Activated CD8-positive, alpha-beta memory T cell treated with anti-CD3 and anti-CD28 coated beads, Interleukin-2, amount 50 U/mL, for 4 hours (primary cell): ENCODE data around the gene GSN.

ENCODE experiments used
- DNase-seq: peaks from one replicate; pipeline ENCODE4 v3.0.0-alpha.2; 2020

The GSN gene

DNA sequence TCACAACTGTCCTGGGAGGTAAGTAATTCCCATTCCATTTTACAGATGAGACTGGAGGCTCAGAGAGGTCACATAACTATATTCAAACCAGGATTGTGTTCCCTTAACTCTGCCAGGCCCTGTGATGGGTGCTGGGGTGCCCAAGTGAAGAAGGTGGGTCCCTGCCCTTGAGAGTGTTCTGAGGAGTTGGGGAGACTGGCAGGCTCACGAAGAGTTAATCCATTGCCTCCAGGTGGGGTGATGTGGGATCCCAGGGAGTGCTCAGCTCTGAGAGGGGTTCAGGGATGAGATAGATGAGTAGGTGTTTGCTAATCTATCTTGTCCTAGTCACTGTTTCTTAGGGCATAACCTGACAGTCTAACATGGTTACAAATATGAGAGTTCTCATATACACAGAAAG, 36.7 kb downstream of the GSN start:
- DNase-seq = no peak

DNA sequence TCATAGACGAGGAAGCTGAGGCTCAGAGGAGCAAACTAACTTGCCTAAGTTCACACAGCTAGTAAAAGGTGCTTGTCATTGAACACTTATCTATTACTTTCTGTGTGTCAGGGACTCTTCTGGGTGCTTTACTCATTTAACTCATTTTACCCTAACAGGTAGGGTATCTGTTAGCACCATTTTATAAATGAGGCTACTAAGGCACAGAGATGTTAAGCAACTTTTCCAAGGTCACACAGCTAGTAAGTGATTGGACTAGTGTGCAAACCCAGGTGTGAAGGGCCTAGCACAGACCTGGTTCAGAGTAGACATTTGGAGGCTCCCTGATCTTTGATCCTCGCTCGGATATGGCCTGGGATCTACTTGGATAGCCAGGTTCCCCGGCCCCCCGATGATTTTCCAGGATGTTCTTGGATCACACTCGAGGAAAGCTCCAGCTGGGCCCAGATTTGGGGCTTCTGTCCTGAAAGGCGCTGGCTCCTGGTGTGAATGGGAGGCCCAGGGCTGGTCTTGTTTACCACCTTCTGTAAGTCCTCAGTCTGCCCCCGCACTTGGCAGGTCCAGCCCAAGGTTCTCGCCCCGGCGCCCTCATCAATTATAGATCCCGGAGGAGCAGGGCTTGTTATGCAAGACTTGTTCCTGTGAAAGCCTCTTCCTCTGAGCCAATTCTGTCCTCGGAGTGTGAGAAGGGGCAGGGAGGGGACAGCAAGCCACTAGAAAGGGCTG, 37.5 kb downstream of the GSN start:
- no peak for DNase-seq

DNA sequence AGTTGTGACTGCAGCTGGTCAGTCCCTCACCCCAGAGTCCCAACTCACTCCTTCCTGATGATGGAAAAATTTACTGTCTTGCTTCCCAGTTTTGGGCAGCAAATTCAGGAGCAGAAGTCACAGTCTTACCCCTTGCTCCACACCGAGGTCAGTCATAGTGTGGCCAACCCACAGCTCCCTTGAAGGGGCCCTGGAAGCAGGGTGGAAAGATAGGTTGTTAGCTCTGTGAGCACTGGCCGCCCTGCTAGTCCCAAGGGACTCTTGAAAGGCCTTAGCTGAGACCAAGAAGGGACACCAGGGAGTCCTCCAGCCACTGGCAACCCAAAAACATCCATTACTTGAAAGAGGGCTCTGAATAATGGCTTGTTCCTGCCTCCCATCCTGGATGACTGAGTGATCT, 40.0 kb downstream of the GSN start:
- DNase-seq = no peak

DNA sequence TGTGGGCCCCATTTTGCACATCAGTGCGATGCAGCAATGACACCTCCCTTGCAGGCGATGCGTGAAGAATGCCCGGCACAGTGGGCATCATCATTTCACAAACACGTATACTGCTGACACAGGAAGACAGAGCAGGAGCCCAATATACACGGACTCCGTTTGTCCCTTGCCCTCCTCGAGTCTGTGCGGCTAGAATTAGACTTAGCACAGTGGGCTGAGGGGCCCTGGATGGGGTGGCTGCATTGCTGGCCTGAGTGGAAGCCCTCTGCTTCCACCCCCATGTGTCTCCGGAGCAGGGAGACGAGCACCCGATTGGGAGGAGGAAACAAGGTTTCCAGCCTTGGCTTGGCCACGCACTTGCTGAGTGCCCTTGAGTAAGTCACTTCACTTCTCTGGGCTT, 40.8 kb downstream of the GSN start:
- DNase-seq = no peak

DNA sequence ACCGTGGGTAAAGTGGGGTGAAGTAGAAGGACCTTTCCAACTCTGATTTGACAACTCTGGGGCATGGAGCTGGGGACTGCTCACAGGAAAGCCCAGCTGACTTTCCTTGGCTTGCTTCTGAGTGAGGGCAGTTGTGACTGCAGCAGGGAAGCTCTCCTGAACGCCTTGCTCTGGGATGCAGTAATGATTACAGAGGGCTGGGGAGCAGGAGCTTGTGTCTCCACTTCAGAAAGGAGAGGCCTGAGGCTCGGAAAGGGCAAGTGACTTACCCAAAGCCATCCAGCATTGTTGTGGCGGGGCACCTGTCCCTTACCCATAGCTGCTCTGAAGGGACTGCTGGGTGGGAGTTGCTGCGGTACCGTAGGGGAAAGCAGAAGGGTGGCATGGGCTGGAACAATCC, 41.2 kb downstream of the GSN start:
- DNase-seq = no peak

DNA sequence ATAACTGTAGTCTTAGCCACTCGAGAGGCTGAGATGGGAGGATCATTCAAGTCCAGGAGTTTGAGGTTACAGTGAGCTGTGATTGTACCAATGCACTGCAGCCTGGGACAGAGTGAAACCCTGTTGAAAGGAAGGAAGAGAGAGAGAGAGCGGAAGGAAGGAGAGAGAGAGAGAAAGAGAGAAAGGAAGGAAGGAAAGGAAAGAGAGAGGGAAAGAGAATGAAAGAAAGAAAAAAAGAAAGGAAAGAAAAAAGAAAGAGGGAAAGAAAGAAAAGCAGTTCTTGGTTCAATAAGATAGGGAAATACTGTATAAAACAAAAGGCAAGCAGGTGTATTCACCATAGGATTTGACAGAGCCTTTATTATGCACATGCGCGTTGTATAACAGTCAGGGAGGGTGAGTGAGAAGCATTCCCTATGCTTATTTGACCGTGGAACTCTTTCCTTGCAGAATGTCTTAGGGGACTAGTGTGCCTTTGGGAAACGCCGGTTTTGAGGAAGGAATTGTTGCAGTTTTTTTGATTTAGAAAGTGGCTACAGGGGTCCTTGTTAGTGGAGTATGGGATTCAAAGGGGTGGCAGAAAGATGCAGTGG, 42.0 kb downstream of the GSN start:
- no peak for DNase-seq

DNA sequence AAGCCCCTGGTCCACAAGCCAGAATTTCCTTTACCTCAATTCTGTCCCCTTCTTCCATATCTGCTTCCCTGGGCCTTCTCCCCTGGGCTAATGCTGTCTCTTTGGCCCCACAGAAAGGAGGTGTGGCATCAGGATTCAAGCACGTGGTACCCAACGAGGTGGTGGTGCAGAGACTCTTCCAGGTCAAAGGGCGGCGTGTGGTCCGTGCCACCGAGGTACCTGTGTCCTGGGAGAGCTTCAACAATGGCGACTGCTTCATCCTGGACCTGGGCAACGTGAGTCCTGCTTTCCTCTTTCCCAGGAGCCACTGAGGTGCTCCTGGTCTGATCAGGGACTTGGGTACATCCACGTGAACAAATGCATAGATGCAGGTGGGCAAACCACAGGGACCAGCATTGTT, 42.6 kb downstream of the GSN start:
- DNase-seq = no peak

DNA sequence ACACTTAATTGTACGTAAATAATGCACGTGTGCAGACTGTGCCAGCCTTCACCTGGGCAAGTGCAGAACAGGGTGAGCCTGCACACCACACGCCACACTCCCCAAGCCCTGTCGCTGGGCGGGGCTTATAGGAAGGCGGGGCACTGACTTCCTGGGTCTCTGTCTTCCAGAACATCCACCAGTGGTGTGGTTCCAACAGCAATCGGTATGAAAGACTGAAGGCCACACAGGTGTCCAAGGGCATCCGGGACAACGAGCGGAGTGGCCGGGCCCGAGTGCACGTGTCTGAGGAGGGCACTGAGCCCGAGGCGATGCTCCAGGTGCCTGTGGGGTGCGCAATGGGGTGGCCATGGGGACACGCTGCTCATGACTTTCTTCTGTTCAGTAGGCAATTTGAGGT, 44.2 kb downstream of the GSN start:
- DNase-seq = no peak

DNA sequence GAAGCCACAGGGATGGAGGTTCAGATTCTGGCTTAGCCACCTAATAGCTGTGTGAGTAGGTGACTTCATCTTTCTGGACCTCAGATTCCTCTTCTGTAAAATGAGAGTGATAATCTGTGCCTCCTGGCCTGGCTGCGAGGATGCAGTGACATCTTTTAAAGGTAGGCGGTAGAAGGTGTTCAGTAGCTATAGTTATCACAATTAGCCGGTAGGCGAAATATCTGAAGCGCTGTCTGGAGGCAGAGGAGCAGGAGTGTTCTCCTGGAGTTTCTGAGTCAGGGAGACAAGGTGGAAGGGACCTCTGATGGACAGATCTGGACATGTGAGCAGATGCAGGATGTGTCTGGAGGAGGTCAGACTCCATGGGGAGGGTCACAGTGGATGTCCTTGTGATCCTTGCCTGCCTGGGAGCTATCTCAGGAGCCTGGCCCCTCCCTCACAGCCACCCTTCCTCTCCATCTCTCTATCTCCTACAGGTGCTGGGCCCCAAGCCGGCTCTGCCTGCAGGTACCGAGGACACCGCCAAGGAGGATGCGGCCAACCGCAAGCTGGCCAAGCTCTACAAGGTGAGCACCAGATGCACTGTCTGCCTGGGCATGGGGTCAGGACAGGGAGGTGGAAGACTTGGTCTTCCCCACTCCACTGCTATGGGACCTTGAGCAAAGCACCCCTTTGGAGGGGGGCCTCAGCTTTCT, 45.6 kb downstream of the GSN start:
- DNase-seq = no peak

DNA sequence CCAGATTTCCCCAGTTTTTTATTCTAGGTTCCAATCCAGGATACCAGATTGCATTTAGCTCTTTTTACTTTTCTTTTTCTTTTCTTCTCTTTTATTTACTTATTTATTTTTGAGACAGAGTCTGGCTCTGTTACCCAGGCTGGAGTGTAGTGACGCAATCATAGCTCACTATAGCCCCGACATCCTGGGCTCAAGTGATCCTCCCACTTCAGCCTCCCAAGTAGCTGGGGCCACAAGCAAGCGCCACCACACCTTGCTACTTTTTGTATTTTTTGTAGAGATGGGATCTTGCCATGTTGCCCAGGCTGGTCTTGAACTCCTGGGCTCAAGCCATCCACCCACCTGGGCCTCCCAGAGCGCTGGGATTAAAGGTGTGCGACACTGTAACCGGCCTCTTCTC, 48.4 kb downstream of the GSN start:
- DNase-seq = no peak

DNA sequence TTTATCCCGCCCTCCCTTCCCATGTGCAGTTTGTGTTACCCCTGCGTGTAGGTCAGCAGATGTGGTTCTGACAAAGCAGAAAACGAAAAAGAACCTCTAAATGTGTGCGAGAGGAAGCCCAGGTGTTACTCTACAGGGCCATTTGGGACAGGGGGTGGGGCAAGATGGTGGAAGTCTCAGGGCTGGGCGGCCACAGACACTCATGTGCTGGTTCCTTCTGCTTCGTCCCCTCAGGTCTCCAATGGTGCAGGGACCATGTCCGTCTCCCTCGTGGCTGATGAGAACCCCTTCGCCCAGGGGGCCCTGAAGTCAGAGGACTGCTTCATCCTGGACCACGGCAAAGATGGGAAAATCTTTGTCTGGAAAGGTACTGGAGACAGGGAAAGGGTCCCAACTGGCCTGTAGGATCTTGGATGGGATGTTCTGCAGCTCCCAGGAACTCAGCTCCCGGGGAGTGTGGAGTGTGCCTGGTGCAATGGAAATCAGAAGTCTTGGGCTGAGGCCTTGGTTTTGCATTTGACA, 49.0 kb downstream of the GSN start:
- DNase-seq = no peak

DNA sequence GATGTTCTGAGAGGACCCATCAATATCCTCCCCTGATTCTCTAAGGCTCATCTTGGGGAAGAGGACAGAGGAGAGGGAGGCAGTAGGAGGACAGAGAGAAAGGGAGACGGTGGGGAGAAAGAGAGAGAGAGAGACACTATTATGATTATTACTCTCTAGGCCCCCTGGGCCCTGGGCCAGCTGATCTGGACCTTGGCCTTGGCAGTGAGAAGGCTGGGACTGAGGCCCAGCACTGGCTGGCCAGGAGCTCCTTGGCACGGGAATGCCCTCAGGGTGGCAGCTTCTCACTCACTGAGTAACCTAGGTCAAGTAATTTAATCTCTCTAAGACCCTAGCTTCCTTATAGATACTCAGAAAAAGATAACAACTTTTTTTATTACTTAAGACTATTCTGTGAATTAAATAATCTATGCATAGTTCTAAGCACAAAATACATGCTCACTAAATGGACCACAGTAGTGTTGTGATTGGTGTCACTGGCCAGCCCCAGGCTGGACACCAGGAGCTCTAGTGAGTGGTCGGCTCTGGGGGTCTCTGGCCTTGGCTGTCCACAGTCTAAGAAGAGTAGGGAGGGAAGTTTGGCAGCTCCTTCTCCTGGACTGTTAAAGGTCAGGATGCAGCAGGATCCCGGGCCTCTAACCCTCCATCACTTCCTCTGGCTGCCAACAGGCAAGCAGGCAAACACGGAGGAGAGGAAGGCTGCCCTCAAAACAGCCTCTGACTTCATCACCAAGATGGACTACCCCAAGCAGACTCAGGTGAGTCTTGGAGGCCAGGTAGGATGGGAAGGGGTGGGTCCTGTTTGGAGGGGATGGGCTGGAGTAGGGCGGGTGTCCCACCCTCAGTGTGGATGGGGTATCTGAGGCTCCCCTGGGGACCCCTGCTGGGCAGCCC, 50.0 kb downstream of the GSN start:
- DNase-seq = no peak

DNA sequence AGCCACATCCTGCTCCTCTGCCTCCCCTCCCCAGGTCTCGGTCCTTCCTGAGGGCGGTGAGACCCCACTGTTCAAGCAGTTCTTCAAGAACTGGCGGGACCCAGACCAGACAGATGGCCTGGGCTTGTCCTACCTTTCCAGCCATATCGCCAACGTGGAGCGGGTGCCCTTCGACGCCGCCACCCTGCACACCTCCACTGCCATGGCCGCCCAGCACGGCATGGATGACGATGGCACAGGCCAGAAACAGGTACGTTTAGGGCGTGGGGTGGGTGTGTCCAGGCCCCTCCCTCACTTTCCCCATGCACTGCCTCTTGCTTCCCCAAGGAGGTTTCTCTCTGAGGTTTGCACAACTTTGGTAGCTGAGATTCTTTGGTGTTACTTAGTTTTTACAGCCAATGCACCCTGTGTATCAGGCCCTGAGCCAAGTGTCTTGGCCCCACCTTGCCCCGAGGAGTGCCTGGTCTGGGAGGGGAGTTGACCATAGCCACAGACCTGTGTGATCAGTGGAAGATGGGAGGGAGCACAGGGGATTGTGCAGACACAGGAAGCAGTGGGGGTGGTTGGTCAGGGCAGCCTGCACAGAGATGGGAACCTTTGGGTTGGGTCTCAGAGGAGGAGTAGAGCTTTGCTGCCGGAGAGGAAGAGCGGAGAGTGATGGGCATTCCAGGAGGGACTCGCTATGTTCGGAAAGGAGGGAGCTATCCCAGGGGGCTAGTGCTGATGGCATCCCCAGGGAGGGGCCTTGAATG, 50.8 kb downstream of the GSN start:
- DNase-seq = no peak

DNA sequence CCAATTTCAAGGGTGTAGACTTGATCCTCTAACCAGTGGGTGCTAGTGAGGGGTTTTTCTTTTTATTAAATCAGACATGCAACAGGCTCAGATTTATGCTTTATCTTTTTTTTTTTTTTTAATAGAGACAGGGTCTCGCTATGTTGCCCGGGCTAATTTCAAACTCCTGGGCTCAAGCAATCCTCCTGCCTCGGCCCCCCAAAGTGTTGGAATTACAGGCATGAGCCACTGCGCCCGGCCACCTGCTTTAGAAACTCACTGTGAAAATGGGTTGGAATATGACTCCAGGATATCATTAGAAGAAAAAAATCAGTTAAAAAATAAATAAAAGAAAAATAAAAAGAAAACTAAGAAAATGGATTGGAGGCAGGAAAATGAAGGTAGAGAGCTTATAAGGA, 51.4 kb downstream of the GSN start:
- no peak for DNase-seq

DNA sequence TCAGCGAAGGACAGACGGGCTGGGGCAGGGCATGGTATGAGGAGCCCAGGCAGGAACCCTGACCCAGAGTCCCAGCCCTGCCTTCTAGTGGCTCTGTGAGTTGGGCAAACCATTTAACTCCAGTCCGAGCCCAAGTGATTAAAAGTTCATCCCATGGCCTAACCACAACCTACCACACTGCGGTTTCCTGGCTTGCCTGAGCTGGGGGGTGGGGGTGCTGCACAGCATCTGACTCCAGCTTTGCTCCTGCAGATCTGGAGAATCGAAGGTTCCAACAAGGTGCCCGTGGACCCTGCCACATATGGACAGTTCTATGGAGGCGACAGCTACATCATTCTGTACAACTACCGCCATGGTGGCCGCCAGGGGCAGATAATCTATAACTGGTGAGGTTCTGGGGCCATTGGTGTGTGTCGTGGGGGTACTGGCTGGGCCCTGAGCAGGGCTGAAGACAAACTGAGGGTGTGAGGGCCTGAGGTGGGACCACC, 53.1 kb downstream of the GSN start:
- DNase-seq = no peak

DNA sequence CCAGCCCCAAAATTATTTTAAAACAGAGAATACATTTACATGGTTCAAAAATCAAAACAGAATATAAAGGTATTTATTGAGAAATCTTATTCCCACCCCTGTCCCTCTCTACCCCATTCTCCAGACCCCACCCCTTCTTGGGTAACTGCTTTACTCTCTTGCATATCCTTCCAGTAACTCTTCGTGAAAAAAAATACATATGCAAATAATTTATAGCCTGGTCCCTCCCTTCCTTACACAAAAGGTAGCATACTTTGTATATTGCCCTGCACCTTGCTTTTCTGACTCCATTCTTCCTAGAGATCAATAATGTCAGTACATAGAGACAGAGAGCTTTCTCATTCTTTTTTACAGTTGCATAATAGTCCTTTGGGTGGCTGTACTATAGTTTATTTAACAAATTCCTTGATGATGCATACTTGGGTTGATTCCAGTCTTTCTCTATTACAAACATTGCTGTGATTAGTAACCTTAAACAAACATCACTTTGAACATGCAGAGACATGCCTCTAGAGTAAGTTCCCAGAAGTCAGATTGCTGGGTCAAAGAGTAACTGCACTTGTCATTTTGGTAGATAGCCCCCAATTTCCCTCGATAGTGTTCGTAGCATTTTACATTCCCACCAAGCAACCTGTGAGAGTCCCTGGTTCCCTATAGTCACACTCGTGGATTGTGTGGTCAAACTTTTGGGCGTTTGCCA, 54.2 kb downstream of the GSN start:
- no peak for DNase-seq

DNA sequence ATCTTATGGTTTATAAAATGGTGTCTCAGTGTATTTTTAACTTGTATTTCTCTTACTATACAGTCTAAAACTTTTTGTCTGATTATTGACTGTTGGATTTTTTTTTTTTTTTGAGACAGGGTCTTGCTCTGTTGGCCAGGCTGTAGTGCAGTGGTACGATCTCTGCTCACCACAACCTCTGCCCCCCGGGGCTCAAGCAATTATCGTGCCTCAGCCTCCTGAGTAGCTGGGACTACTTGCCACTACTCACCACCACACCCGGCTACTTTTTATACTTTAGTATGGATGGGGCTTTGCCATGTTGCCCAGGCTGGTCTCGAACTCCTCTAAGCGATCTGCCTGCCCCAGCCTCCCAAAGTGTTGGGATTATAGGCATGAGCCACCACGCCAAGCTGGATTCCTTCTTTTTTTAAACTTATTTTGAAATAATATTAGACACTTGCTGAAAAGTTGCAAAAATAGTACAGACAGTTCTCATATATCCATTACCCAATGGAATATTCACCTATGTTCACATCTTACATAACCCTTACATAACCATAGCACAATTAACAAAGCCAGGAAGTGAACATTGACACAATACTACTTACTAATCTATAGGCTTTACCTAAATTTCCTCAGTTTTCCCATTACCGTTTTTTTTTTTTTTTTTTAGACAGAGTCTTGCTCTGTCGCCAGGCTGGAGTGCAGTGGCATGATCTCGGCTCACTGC, 54.9 kb downstream of the GSN start:
- DNase-seq = no peak

DNA sequence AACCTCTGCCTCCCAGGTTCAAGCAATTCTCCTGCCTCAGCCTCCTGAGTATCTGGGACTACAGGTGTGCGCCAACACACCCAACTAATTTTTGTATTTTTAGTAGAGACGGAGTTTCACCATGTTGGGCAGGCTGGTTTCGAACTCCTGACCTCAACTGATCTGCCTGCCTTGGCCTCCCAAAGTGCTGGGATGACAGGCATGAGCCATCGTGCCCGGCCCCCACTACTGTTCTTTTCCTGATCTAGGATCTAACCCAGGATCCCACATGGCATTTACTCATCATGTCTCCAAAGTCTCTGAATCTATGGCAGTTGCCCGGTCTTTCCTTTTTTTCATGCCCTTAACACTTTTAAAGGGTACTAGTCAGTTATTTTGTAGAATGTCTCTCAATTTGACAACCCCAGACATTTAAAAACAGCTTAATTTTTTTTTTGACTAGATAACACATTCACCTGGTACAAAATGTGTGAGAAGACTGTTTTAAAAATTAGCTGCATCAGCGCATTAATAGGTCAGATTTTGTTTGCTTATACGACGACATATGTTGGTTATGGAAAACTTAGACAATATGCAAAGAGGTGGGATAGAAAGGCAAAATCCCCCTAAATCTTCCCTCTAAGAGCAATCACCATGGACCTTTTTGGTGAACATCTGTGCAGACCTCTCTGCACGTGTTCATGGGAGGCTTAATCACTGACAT, 55.6 kb downstream of the GSN start:
- no peak for DNase-seq

DNA sequence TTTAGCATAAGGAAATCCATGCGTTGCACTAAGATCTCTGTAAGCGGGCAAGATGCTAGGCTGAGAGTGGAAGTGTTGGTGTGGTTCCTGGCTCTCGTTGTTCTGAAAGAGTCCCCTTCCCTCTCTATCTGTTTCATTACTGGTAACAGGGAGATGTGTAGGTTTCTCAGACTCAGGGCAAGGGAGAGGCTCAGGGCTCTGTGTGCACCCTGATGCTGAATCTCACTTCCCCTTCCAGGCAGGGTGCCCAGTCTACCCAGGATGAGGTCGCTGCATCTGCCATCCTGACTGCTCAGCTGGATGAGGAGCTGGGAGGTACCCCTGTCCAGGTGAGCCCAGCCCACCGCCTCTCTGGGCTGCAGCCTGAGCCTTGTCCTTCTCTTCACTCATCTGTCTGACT, 56.4 kb downstream of the GSN start:
- no peak for DNase-seq

DNA sequence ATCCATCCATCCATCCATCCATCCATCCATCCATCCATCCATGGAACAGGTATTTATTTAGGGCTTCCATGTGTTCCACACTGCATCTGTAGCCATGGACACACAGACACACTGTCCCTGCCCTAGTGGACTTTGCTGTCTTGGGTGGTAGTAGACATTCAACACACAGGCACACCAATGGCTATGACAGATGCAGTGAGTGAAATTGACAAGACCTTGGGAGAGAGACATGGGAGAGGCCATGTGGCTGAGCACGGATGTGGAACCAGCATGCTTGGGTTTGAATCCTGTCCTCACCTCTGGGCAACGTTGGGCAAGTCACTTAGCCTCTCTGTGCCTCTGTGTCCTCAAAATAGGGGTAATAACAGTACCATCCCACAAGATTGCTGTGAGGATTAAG, 56.8 kb downstream of the GSN start:
- no peak for DNase-seq
